Activated T-cell treated with anti-CD3 and anti-CD28 coated beads, Interleukin-2, amount 50 U/mL, for 4 hours (primary cell): ENCODE results near the gene ZC2HC1B. TPM values are rescaled to one million over a fixed set of nuclear protein-coding genes. Genes with fewer than 3 reads are reported as not detected.

Source experiments
- ATAC-seq, 2 donors: fragments of 200-7000 bp; cut with Tn5 transposase; one replicate each; pipeline ENCODE4 v1.10.0; 2021
- DNase-seq: peaks from one replicate; pipeline ENCODE4 v3.0.0-alpha.2; 2020
- H3K27me3 Mint-ChIP-seq: one replicate; pipeline ENCODE4 v1.8.0; 2021; ENCODE audit warnings: low read depth, mixed read lengths
- H3K36me3 Mint-ChIP-seq: one replicate; pipeline ENCODE4 v1.8.0; 2022; ENCODE audit warnings: mixed read lengths; ENCODE audit not compliant: insufficient read depth
- H3K4me1 Mint-ChIP-seq: one replicate; pipeline ENCODE4 v1.8.0; 2021; ENCODE audit warnings: low read depth, mixed read lengths
- H3K4me3 Mint-ChIP-seq: one replicate; pipeline ENCODE4 v1.8.0; 2021; ENCODE audit warnings: mild to moderate bottlenecking, moderate library complexity, mixed read lengths
- H3K9me3 Mint-ChIP-seq: one replicate; pipeline ENCODE4 v1.8.0; 2021; ENCODE audit warnings: mixed read lengths
- total RNA-seq, 3 donors: library from RNA; stranded (reverse); gene quantifications; one replicate each; pipeline ENCODE4 v1.2.1, GENCODE V29; 2021

ZC2HC1B gene
- total RNA-seq, 3 donors from 2014 or later, result not detected

DNA sequence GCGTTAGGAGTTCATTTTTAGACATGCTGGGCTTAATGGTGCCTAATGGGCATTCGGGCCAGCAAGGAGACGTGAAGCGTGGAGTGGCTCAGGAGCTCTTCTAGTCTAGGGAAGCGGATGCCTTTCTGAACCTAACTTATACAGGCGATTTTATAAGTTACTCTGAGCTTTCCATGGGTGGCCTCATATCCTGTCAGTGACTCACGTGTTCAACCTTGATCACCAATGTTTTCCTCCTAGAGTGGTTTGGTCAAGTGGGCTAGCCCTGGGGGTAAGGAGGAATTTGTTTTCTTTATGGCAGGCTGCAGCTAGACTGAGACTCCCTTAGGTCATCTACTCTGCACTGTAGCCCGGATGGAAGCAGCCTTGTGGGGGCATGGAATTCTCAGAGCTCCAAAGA is 91.7 kb downstream of the ZC2HC1B start:
- Mint-ChIP-seq H3K27me3 (no peaks in the 10 kb centered on the region), H3K9me3 (no peaks in the 10 kb centered on the region)
- no peak for DNase-seq

DNA sequence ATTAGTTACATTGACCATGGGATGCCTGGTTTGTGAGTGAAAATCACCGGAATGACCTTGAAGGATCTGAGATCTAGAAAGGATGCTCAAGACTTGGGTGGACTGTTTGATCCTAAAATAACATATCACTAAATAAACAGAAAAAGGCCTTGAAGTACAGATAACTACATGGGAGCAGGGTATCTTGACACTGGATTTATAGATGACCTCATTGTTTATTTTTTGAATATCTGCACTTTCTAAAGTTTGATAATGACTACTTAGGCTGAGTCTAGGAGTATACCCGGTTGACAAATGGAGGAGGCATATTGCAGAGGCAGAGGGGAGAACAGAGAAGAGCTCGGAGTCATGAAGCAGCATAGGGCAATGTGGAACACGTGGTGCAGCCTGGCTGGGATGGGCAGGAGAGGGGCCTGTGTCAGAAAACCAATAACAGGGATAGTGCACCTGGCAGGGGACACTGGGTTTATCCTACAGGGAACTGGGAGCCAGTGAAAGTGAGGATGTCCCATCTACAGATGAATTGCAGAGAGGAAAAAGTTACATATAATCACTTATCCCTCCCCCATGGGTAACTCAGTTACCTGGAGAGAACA is 93.5 kb downstream of the ZC2HC1B start:
- no peak for ATAC-seq

More for the DNA sequence above, 91.7 kb downstream of the ZC2HC1B start:
- no peaks in the 10 kb centered on the region for H3K4me1 Mint-ChIP-seq
- no peak for ATAC-seq
- no peaks in the 10 kb centered on the region for H3K36me3 Mint-ChIP-seq
- no peak overlapping the region for H3K4me3 Mint-ChIP-seq

DNA sequence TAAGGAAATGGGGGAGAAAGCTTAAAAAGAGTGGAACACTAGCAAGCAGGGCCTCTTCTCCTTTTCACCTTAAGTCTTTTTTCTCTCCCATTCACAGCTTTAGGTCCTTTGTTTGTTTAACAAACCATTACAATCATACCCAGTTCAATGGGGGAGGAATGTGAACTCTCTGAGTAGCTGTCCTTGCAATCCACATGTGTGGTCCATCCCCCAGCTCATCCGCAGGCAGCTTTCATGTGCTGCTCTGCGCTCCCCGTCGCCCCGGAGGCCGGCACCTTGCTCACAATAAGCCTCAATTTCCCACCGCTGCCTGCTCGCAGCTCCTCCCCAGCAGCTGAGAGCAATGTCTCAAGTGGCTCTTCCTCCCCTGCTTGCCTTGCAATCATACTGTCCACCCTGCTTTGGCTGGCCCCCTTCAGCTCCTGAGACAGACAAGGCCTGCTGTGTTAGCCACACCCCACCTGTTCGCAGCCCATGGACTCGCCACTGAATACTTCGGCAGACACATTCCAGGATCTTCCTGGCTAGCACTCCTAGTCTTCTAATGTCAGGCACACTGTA is 94.6 kb downstream of the ZC2HC1B start:
- Mint-ChIP-seq H3K4me1 (no peaks in the 10 kb centered on the region), H3K4me3 (no peak overlapping the region), H3K9me3 (no peaks in the 10 kb centered on the region), H3K36me3 (no peaks in the 10 kb centered on the region), H3K27me3 (no peaks in the 10 kb centered on the region)
- no peak for ATAC-seq
- DNase-seq, result no peak

More for the DNA sequence above, 93.5 kb downstream of the ZC2HC1B start:
- H3K36me3 Mint-ChIP-seq, result no peaks in the 10 kb centered on the region
- no peaks in the 10 kb centered on the region for H3K9me3 Mint-ChIP-seq
- no peak for DNase-seq
- H3K4me3 Mint-ChIP-seq, result no peak overlapping the region
- H3K4me1 Mint-ChIP-seq, result no peaks in the 10 kb centered on the region
- no peaks in the 10 kb centered on the region for H3K27me3 Mint-ChIP-seq

GRCh38 chr6:143959927-143960326 is 95.7 kb downstream of the ZC2HC1B start:
- H3K9me3 Mint-ChIP-seq, result no peaks in the 10 kb centered on the region
- H3K27me3 Mint-ChIP-seq, result no peaks in the 10 kb centered on the region
- H3K4me3 Mint-ChIP-seq, result no peak overlapping the region
- ATAC-seq, result no peak
- no peaks in the 10 kb centered on the region for H3K4me1 Mint-ChIP-seq
- H3K36me3 Mint-ChIP-seq, result no peaks in the 10 kb centered on the region
- no peak for DNase-seq

- Mint-ChIP-seq H3K4me3 (no peak overlapping the region), H3K36me3 (peaks cover 1% of the 10 kb centered on the region), H3K9me3 (no peaks in the 10 kb centered on the region), H3K27me3 (no peaks in the 10 kb centered on the region), H3K4me1 (no peaks in the 10 kb centered on the region)
- ATAC-seq (no peak), DNase-seq (no peak)
Observed at GRCh38 chr6:143961066-143961465, 96.8 kb downstream of the ZC2HC1B start.

DNA sequence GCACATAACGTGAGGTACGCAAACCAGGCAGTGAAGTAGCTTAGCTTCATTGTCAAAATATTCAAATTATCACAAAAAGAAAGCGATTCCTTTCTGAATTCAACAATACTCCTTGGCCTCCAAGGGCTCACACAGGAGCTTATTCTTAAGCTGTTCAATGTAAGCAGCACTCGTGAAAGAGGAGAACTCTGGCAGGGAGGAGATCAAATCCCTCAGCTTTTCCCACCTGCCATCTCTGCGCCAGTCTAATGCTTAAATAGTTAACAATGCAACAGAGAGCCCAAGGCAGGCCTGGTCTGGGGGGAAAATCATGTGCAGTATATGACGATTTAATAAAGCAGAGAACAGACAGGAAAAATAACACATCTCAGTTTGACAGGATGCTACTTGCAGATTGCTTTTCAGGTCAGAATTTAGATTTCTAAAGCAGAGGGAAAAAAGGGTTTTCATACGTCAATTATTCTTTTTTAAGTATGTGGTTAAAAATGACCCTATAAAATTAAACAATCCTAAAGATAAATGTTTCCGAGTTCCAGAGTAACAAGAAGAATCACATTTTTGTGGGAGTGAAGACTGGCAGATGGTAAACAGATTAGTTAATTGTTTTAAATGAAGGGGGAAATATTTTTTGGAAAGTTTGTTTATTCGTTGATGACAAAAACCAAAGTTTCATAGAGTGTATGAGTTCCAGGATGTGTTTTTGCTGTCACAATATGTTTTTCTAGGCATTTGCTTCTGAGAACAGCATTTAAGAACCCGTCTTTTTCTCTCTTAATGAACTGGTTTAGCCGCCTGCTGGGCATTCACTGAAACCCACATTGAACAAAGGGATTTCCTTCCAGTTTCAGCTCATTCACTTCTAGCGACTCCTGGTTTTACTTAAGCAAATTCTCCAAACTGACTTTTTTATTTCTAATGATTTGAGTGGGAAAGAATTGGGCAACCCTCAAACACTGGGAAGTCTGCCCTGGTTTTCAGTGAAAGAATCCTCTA is 97.9 kb downstream of the ZC2HC1B start:
- Mint-ChIP-seq H3K4me1 (no peaks in the 10 kb centered on the region), H3K36me3 (peaks cover 1% of the 10 kb centered on the region)
- ATAC-seq, result no peak

GRCh38 chr6:143963158-143963919 is 99.1 kb downstream of the ZC2HC1B start:
- no peak for ATAC-seq

More for the DNA sequence above, 97.9 kb downstream of the ZC2HC1B start:
- no peaks in the 10 kb centered on the region for H3K9me3 Mint-ChIP-seq
- no peak for DNase-seq
- H3K4me3 Mint-ChIP-seq, result no peak overlapping the region
- no peaks in the 10 kb centered on the region for H3K27me3 Mint-ChIP-seq

DNA sequence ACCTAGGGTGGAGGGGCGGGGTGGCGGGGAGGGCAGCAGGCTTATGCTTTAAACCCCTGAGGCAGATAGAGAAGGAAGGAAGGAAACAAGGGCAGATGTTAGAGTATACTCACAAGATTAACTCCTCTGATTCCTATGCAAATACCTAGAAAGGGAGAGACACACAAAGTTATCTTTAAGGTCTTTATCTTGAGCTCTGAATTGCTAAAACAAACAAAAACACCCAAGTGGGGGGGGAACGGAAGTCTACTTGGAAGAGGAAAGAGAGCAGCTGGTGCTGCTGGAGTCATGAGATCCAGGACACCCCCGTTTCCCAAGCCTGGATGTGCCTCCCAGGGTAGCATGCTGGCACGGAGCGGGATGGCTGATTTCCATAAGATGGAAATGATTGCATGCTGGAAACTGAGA is 100.4 kb downstream of the ZC2HC1B start:
- peaks cover 4% of the 10 kb centered on the region for H3K36me3 Mint-ChIP-seq
- ATAC-seq (no peak), DNase-seq (no peak)
- H3K9me3 Mint-ChIP-seq, result no peaks in the 10 kb centered on the region
- H3K27me3 Mint-ChIP-seq, result no peaks in the 10 kb centered on the region
- H3K4me1 Mint-ChIP-seq, result no peaks in the 10 kb centered on the region
- H3K4me3 Mint-ChIP-seq, result no peak overlapping the region

More at GRCh38 chr6:143963158-143963919, 99.1 kb downstream of the ZC2HC1B start:
- no peak for DNase-seq
- Mint-ChIP-seq H3K4me3 (no peak overlapping the region), H3K4me1 (no peaks in the 10 kb centered on the region), H3K36me3 (peaks cover 4% of the 10 kb centered on the region), H3K9me3 (no peaks in the 10 kb centered on the region), H3K27me3 (no peaks in the 10 kb centered on the region)

GRCh38 chr6:143965503-143966171 is 101.4 kb downstream of the ZC2HC1B start:
- no peak overlapping the region for H3K4me3 Mint-ChIP-seq
- H3K27me3 Mint-ChIP-seq, result no peaks in the 10 kb centered on the region
- DNase-seq (no peak), ATAC-seq (no peak)
- peaks cover 4% of the 10 kb centered on the region for H3K36me3 Mint-ChIP-seq
- no peaks in the 10 kb centered on the region for H3K9me3 Mint-ChIP-seq
- no peaks in the 10 kb centered on the region for H3K4me1 Mint-ChIP-seq

- Mint-ChIP-seq H3K36me3 (peaks cover 4% of the 10 kb centered on the region), H3K4me1 (no peaks in the 10 kb centered on the region), H3K9me3 (no peaks in the 10 kb centered on the region), H3K27me3 (no peaks in the 10 kb centered on the region), H3K4me3 (no peak overlapping the region)
- ATAC-seq (no peak), DNase-seq (no peak)
Observed at GRCh38 chr6:143966312-143966711, 102.0 kb downstream of the ZC2HC1B start.

- no peaks in the 10 kb centered on the region for H3K9me3 Mint-ChIP-seq
- ATAC-seq (no peak), DNase-seq (no peak)
- H3K4me1 Mint-ChIP-seq, result no peaks in the 10 kb centered on the region
- no peaks in the 10 kb centered on the region for H3K27me3 Mint-ChIP-seq
- H3K36me3 Mint-ChIP-seq, result peaks cover 4% of the 10 kb centered on the region
- H3K4me3 Mint-ChIP-seq, result no peak overlapping the region
Observed at GRCh38 chr6:143967706-143968376, 103.6 kb downstream of the ZC2HC1B start.

- DNase-seq, result no peak
- no peak overlapping the region for H3K4me3 Mint-ChIP-seq
- H3K9me3 Mint-ChIP-seq, result no peaks in the 10 kb centered on the region
- H3K36me3 Mint-ChIP-seq, result peaks cover 4% of the 10 kb centered on the region
- no peak for ATAC-seq
- no peaks in the 10 kb centered on the region for H3K27me3 Mint-ChIP-seq
- no peaks in the 10 kb centered on the region for H3K4me1 Mint-ChIP-seq
Observed at GRCh38 chr6:143969077-143969476, 104.8 kb downstream of the ZC2HC1B start.

DNA sequence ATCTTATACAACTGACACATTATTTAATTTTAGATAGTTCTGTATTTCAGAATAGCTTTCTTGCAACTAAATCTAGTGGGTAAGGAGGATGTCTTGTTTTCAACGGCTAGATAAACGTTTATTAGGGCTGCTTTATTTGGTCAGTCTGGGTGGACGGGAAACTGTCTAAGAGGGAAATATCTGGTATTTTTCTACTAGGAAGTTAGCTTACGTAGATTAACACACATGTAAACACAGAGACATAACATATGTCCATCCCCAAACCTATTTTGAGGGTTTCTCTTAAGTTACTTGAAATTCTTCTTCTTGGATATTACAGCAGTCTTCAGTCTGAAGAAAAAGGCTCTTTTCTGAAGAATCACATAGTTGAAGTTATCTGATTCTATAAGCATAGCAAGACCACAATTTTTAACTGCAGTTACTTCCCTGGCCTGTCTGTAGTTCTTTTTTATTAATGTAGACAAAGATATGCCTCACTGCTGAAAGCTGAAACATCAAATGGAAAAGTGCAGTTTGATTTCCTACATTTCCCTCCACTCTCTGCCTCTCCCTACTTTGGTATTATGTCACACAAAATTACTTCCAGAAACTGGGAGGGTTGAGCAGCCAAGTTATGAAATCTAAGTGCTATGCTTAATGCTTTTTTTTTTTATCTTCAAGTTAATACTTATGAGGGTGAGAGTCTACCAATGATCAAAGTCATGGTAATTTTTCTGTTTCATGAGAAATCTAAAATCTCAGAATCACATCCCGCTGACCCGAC is 106.4 kb downstream of the ZC2HC1B start:
- ATAC-seq, result no peak
- Mint-ChIP-seq H3K4me3 (no peak overlapping the region), H3K36me3 (peaks cover 4% of the 10 kb centered on the region), H3K27me3 (no peaks in the 10 kb centered on the region), H3K4me1 (no peaks in the 10 kb centered on the region), H3K9me3 (no peaks in the 10 kb centered on the region)
- DNase-seq, result no peak
